HG03064 (cell line): ENCODE results near the gene LRRFIP1.
"Not testable (repeated sequence)": the region's sequence is repeated elsewhere in the genome, so short reads cannot be mapped to it uniquely, and the experiment has no call there.

Experiments
- ATAC-seq: cut with Tn5 transposase; IDR thresholded peaks from one replicate; pipeline ENCODE4 v1.9.1; 2021; ENCODE audit warnings: low read depth; ENCODE audit not compliant: unreplicated experiment

LRRFIP1 gene

DNA sequence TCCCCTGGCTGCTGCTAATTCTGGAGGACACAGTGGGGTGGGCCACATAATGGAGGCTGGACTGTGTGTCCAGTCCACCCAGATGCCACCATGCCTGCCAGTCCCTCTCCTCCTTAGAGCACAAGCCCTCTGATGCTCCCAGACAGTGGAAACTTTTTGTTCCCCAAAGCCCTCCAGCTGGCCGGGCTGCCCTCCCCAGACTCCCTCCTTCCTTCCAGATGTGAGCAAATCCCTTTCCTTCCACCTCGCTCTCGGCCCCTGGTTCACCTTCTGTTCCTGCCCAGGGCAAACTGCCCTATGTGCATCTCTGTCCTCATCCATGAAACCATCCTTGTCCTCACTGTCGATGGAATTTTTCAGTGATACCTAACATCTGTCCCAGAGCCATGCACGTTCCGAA lies 33.9 kb downstream of the LRRFIP1 start:
- ATAC-seq: no peak

DNA sequence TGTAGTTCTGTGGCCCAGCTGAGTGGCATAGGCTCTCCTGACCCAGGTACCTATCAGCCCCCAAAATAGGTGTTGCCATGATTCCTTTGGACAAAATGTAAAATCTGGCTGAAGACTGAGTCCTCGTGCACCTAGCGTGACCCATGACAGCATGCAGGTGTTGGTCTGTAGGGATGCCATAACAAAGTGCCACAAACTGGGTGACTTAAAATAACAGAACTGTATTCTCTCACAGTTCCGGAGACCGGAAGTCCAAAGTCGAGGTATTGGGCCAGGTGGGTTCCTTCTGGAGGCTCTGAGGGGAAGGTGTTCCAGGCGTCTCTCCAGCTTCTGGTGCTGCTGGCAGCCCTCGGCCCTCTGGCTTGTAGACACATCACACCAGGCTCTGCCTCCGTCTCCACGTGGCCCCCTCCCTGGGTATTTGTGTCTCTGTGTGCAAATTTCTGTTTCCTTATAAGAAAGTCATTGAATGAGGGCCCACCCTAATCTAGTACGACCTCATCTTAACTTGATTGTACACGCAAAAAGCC lies 34.5 kb downstream of the LRRFIP1 start:
- no peak for ATAC-seq

DNA sequence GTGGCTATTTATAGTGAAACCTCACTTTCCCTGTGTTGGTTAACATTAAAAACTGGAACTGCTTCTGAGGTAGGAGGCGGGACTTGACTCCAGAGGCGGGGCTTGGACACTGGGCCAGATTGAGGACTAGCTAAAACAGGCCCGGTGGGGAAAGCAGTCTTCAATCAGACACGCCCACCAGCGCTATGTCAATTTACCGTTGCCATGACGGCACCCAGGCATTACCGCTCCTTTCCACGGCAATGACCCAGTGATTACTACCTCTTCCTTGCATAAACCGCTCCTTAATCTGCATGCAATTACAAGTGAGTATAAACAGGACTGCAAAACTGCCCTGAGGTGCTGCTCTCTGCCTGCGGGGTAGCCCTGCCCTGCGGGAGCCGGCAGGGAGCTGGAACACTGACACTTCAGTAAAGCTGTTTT lies 35.3 kb downstream of the LRRFIP1 start:
- ATAC-seq: no peak

DNA sequence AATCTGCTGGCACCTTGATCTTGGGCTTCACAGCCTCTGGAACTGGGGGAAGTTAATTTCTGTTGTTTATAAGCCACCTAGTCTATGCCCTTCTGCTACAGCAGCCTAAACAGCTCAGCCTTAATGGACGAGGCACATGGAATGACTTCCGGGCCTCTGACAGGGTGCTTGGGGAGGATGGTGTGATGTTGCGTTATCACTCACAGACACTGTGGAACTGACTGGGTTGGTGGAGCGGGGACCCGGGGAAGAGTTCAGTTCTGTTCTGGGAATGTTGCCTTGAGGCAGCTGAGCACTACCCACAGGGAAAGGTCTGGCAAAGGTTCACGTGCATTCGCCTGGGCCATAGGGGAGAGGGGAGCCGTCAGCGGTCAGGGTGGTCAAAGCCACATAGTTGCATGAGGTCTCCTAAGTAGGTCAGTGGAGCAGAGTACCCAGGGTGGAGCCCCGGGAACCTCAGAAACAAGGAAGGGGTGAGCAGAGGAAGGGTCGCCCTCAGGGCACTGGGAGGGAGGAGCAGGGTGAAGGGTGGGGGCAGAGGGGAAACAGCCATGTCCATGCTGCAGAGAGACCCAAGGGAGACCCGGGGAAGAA lies 36.2 kb downstream of the LRRFIP1 start:
- no peak for ATAC-seq

DNA sequence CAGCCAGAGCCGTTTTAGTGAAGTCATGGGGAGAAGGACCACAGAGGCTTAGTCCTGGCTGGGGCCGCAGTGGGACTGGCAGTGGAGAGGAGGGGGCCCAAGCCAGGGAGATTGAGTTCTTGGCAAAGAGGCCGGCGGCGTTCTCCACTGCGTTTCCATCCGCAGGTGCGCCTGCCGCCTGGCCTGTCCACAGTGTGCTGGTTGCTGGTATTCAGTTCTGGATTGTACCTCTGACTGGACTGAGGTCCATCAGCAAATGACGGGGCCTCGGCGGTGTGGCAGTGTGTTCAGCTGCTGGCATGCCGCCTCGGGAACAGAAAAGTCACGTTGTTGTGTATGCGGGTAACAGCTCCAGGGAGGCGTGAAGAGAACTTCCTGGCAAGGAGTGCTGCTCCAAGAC lies 36.8 kb downstream of the LRRFIP1 start:
- no peak for ATAC-seq

DNA sequence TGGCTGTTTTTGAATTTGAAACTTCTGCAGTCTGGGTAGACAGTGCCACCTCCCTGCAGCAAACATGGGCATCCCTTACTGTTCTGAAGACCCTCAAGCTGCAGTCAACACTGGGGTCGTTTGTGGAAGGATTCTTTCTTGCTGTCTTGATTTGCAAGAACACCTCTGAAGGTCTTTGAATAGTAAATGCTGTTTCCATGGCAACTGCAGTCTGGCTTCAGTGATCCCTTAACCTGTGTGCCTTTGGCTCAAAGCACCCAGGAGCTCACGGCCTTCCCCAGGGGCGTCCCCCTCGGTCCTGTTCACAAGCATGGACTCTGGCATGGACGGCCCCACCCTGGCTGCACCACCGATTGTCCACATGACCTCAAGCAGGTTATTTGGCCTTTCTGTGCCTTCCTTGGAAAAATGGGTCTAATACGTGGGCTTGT lies 38.3 kb downstream of the LRRFIP1 start:
- no peak for ATAC-seq

DNA sequence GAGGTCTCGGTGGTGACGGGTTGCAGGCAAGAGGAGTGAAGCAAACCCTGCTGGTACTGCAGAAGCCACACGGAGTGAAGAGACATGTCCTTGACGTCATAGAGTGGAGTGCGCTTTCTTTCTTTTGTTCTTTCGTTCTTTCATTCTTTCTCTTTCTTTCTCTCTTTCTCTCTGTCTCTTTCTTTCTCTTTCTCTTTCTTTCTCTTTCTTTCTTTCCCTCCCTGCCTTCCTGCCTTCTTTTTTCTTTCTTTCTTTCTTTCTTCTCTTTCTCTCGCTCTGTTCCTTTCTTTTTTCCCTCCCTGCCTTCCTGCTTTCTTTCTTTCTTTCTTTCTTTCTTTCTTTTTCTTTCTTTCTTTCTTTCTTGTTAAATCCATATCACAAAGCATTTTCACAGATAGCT lies 39.2 kb downstream of the LRRFIP1 start:
- no peak for ATAC-seq

DNA sequence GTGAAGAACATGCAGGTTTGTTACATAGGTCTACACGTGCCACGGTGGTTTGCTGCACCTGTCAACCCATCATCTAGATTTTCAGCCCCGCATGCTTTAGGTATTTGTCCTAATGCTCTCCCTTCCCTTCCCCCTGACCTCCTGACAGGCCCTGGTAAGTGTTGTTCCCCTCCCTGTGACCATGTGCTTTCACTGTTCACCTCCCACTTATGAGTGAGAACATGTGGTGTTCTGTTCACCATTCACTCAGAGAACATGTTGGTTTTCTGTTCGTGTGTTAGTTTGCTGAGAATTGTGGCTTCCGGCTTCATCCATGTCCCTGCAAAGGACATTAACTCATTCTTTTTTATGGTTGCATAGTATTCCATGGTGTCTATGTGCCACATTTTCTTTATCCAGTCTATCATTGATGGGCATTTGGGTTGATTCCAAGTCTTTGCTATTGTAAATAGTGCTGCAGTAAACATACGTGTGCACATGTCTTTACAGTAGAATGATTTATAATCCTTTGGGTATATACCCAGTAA lies 39.7 kb downstream of the LRRFIP1 start:
- ATAC-seq: not testable (repeated sequence)

DNA sequence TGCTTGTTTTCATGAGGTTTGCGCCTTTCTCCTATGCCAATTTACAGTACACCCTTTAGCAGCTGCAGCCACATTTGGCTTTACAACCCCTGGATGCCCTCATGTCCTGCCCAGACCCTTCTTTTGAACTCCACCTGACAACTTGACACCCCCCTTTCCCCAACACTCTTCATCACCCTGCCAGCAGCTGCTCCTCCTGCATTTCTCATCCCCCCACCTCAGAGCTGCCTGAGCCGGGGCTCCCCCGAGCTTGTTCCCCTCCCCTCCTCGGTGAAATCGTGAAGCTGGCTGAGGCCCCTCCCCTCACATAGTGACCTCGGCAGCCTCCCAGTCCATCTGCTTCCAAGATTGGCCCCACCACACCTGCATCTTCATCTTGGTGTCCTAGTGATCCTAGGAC lies 40.5 kb downstream of the LRRFIP1 start:
- no peak for ATAC-seq

DNA sequence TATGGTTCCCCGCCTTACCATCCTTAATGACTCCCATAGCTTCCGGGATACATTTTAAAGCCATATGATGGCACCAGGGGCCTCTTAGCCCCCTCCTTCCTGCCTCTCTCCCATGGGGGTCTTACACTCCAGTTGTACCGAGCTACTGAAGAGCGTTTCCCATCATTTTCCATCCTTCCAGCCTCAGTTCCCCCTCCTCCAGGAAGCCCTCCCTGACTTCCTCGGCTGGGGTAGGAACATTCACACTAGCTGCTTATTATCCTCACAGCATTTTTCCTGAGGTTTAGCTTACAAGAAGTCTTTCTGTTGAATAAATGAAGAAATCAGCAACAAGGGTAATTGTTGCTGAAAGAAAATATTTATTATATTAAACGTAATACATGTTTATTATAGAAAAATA lies 41.1 kb downstream of the LRRFIP1 start:
- no peak for ATAC-seq

DNA sequence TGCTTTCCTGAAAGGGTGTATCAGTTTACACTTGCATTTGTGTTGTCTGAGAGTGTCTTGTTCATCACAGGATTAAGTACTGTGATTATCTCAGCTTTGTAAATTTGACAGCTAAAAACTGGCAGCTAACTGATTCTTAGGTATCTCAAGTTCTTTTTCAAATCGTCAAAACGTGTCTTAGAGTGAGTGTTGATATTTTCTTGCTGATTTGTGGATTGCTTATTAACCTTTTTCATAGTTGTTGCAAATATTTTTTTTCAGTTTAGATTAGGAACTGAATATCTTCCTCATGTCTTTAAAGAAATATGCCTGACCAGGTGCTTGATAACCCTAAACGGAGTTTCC lies 41.9 kb downstream of the LRRFIP1 start:
- peak; percentile 5 for ATAC-seq

DNA sequence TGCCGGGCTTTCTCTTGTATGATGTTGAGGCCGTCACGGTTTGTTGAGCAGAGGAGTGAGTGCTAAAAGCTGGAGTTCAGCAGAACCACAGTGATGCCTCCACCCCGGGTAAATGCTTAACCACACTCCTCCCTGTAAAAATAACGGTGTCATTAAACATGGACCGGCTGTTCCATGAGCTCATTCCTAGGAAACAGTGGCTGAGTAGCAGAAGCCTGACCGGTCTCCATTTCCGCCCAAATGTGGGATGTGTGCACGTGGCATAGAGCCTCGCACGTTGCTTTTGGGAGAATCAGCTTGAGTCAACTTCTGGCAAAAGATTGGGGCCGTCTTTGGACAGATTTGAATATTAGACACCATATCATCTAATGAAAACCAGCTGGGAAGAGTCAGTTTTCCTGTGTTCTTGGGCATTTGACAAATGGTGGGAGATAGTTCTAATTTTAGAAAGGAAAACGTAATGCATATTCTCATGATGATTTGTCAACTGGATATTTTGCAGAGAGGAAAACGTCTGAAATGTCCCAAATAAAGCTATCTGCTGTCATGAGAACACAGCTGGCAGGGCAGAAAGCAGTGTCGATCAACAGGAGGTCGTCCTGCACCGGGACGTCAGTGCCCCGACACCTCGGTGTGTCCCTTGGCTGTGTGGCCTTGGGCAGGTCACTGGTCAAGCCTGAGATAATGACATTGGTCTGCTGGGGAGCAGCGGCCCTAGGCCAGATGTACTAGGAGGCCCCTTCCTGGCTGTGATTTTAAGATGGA lies 42.4 kb downstream of the LRRFIP1 start:
- peak; percentile 56 for ATAC-seq

DNA sequence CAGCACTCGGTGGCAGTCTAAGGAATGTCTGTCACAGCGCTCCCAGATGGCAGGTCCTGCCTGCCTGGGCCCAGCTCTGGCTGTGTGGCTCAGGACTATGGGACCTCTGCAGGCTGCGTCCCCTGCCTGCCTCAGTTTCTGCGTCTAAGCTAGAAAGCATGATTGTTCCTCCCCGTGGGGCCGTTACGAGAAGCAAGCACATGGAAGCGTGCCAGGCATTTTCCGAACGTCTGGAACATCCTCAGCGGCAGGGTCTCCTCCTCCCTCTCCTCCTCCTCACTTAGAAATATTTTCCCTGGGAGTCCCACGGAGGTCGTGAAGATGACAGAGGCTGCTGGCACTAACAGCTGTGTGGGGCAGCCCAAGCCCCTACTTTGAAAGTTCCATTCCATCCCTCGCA lies 43.3 kb downstream of the LRRFIP1 start:
- no peak for ATAC-seq

DNA sequence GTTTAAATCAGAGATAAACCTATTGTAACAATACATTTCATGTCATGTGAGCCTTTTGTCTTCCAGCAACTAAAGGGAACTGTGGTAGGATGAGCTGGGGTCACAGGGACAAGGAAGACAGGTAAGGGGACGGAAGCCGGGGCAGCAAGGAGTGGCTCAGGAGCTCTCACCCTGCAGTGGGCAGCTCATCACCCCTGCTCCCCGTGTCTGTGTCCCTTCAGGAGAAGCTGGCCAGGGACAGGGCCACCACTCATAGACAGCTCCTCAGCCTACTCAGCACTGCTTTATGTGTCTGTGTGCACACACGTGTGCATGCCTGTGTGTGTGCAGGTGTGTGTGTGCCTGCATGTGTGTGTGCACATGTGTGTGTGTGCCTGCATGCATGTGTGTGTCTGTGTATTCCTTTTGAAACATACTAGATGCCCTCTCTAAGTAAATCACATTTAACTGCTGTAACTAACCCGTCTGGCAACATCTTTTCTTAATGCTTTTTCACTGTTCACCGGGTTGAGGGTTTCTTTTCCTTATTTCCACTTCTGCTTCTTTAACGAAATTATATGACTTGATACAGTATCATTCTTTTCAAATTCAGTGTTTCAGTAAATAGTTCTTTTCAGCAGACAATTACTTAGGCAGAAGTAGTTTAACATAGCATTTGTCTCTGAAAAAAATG lies 44.2 kb downstream of the LRRFIP1 start:
- ATAC-seq: no peak

DNA sequence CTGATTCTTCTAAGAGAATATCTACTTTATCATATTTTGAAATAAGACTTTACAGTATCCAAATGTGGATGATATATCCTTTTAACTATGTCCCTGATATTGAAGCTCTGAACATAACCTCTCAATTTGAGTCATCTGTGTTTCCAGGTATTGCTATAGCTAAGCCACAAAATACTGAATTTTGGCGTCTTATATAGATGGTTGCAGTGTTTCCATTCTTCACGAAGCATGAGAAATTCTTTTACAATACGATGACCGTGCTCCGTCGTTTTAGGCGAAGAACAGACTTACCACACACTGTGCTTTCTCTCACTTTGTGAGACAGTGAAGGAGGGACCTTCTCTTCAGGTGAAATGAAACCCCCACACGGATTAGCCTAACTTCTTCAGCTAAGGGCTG lies 45.3 kb downstream of the LRRFIP1 start:
- ATAC-seq: no peak

DNA sequence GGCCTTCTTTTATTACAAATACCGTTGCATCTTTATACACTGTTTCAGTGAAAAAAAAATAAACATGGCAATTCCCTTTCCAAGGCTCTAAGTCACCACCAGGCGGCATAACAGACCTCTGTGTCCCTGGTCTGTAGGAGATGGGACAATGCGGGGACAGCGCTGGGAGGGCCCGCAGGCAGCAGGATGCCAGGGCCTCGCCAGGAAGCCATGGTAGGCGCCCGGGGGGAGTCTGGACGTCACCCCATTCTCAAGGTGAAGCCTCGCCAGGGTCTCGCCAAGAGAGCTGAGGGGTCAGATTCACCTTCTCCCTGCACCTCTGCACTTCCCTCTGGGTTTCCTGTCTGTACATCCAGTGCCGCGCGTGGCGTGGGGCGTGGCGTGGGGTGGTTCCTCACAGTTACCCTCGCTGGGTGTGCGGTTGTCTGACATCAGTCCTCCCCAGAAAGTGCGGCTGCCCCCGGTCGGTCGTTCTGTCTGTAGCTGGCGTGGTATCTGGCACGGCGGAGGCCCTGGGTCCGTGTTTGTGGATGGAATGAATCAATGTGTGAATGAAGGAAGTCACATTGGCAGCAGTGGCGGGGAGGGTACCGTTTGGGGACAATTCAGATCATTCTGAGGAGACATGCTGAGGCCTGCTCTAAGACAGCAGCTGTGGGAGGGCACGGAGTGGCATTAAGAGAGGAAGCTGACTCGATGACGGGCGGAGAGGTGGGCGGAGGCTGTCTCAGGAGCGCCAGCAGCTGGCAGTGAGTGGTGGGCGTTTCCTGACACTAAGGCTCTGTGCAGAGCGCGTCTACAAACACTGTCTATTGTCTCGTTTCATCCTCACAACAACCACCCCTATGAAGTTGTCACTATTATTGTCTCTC lies 46.0 kb downstream of the LRRFIP1 start:
- no peak for ATAC-seq

DNA sequence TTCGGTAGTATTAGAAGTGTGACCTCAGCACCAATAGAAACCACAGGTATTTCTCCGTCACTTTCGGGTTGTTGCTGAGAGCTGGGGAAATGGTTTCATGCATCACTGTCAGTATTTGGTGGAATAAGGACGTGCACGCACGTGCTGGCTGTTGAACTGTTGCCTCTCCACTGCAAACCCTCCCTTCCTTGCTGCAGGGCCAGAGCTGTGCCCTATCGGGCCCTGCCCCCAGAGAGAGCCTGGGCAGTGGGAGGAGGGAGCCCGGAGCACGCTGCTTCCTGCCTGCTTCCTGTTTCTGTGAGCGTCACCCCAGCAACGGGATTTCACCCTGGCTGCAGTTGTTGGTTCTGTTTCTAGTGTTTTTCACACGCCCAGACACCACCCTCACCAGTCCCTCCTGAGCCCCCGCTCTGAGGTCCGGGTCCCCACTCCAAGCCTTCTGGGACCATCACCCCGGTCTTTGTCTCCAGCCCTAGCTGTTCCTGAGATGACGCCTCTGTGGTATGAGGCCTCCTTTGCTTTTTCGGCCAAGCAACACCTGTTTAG lies 47.4 kb downstream of the LRRFIP1 start:
- ATAC-seq: peak; percentile 69

DNA sequence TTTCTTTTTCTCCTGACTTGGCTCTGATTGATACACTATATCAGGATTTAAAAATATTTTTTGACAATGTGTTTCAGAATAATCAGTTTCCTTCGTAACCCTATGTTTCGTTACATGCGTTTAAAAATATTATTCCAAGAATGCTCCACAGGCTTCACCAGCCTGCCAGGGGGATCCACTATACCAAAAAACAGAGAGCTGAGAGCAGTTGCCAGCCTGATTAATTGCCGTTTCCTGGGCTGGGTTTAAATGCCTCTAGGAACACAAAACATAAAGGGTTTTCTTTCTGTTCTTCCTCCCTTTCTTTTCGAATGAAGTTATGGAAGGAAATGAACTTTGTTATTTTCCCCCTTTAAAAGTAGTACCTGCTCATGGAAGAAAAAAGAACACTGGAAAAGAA lies 47.9 kb downstream of the LRRFIP1 start:
- no peak for ATAC-seq

DNA sequence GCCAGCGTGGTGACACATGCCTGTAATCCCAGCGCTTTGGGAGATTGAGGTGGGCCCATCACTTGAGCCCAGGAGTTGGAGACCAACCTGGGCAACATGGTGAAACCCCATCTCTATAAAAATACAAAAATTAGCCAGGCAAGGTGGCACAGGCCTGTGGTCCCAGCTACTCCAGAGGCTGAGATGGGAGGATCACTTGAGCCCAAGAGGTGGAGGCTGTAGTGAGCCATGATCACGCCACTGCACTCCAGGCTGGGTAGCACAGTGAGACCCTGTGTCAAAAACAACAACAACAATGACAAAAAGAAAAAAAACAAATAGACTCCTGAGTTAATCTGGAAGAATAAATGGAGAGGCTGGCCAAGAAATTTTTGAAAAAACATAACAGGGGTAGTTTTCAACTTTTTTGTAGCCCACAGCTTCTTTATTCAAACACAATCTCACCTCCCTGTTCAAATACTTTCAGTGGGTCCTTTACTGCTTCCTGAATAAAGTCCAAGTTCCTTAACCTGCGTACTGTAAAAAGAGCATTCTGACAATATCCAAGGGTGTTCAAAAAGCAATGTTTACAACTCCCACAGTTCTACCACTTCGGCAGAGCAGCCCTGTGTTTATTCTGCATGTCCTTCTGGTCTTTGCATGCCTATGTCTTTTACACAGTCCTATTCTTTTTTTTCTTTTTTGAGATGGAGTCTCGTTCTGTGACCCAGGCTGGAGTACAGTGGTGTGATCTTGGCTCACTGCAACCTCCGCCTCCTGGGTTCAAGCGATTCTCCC lies 53.5 kb downstream of the LRRFIP1 start:
- no peak for ATAC-seq
